ENCODE data around the gene ABCC5.

The ABCC5 gene

GRCh38 chr3:183906234-183906921 is 111.3 kb downstream of the ABCC5 start:
- peaks cover 14 to 47% of the 10 kb centered on the region in 2 experiments for H3K27me3 ChIP-seq (ENCODE audit: control insufficient read depth in 1 of 2, insufficient read depth in 1 of 2, low read length in 2 of 2)
- 82% methylated on average over 9 of the region's 13 CpGs for WGBS
- H2BK15ac ChIP-seq (ENCODE audit: low read depth, poor library complexity, severe bottlenecking) = no peak overlapping the region
- no peak overlapping the region for H4K91ac ChIP-seq (ENCODE audit: low read length)
- H3K23ac ChIP-seq (ENCODE audit: low read length in 2 of 2) = no peak overlapping the region
- no peak overlapping the region for H2BK5ac ChIP-seq (ENCODE audit: low read depth, low read length, poor library complexity, severe bottlenecking)
- H3K9me3 ChIP-seq (ENCODE audit: control insufficient read depth, low read length) = no peaks in the 10 kb centered on the region
- no peak overlapping the region for H3K4me3 ChIP-seq (ENCODE audit: insufficient read depth in 1 of 2, low read depth in 1 of 2, low read length in 2 of 2)
- no peak overlapping the region for H3K27ac ChIP-seq (ENCODE audit: low read length, poor library complexity, severe bottlenecking)
- no peak overlapping the region for H2AK5ac ChIP-seq (ENCODE audit: low read length, severe bottlenecking)
- no peak overlapping the region for H3K14ac ChIP-seq (ENCODE audit: low read length in 2 of 2)
- no peak overlapping the region for H2BK12ac ChIP-seq (ENCODE audit: low read length in 2 of 2)
- H2AFZ ChIP-seq (ENCODE audit: low read depth, low read length) = no peak overlapping the region
- no peaks in the 10 kb centered on the region for H3K4me1 ChIP-seq (ENCODE audit: control insufficient read depth, insufficient read depth, low read depth, low read length)
- no peak overlapping the region for H3K4me2 ChIP-seq (ENCODE audit: low read length, poor library complexity, severe bottlenecking)
- DNase-seq = no peak
- H3K9ac ChIP-seq (ENCODE audit: low read length) = no peak overlapping the region
- H3K4ac ChIP-seq (ENCODE audit: low read depth in 1 of 2, low read length in 2 of 2) = no peak overlapping the region
- no peak overlapping the region for H3K18ac ChIP-seq (ENCODE audit: low read depth in 1 of 2, low read length in 2 of 2)
- H3K79me1 ChIP-seq (replicated peaks; ENCODE audit: low read length, poor library complexity, severe bottlenecking) = no peaks in the 10 kb centered on the region
- H2BK120ac ChIP-seq (ENCODE audit: low read depth, low read length) = no peak overlapping the region
- no peaks in the 10 kb centered on the region for H3K36me3 ChIP-seq (ENCODE audit: control insufficient read depth in 1 of 2, insufficient read depth in 2 of 2, low read depth in 1 of 2, low read length in 2 of 2)
- no peak overlapping the region for H4K8ac ChIP-seq (ENCODE audit: low read length)

GRCh38 chr3:183904833-183905780 is 112.6 kb downstream of the ABCC5 start:
- no peak overlapping the region for H2BK12ac ChIP-seq (ENCODE audit: low read length in 2 of 2)
- H3K4me1 ChIP-seq (ENCODE audit: control insufficient read depth, insufficient read depth, low read depth, low read length) = no peaks in the 10 kb centered on the region
- H3K36me3 ChIP-seq (ENCODE audit: control insufficient read depth in 1 of 2, insufficient read depth in 2 of 2, low read depth in 1 of 2, low read length in 2 of 2) = no peaks in the 10 kb centered on the region
- WGBS = 81% methylated on average over 14 of the region's 14 CpGs
- no peak overlapping the region for H3K18ac ChIP-seq (ENCODE audit: low read depth in 1 of 2, low read length in 2 of 2)
- no peak overlapping the region for H2BK5ac ChIP-seq (ENCODE audit: low read depth, low read length, poor library complexity, severe bottlenecking)
- no peak overlapping the region for H2BK120ac ChIP-seq (ENCODE audit: low read depth, low read length)
- H2AK5ac ChIP-seq (ENCODE audit: low read length, severe bottlenecking) = no peak overlapping the region
- no peak overlapping the region for H2AFZ ChIP-seq (ENCODE audit: low read depth, low read length)
- H4K8ac ChIP-seq (ENCODE audit: low read length) = peak overlapping the region; percentile 4
- no peak overlapping the region for H3K23ac ChIP-seq (ENCODE audit: low read length in 2 of 2)
- no peak overlapping the region for H3K4me2 ChIP-seq (ENCODE audit: low read length, poor library complexity, severe bottlenecking)
- H3K14ac ChIP-seq (ENCODE audit: low read length in 2 of 2) = no peak overlapping the region
- DNase-seq = no peak
- peaks cover 1 to 44% of the 10 kb centered on the region in 2 experiments for H3K27me3 ChIP-seq (ENCODE audit: control insufficient read depth in 1 of 2, insufficient read depth in 1 of 2, low read length in 2 of 2)
- H3K4ac ChIP-seq (ENCODE audit: low read depth in 1 of 2, low read length in 2 of 2) = no peak overlapping the region
- H3K4me3 ChIP-seq (ENCODE audit: insufficient read depth in 1 of 2, low read depth in 1 of 2, low read length in 2 of 2) = no peak overlapping the region
- H3K9me3 ChIP-seq (ENCODE audit: control insufficient read depth, low read length) = no peaks in the 10 kb centered on the region
- no peak overlapping the region for H2BK15ac ChIP-seq (ENCODE audit: low read depth, poor library complexity, severe bottlenecking)
- H4K91ac ChIP-seq (ENCODE audit: low read length) = no peak overlapping the region
- no peaks in the 10 kb centered on the region for H3K79me1 ChIP-seq (replicated peaks; ENCODE audit: low read length, poor library complexity, severe bottlenecking)
- no peak overlapping the region for H3K27ac ChIP-seq (ENCODE audit: low read length, poor library complexity, severe bottlenecking)
- H3K9ac ChIP-seq (ENCODE audit: low read length) = no peak overlapping the region

- Histone ChIP-seq H2BK15ac (ENCODE audit: low read depth, poor library complexity, severe bottlenecking) (no peak overlapping the region), H3K79me1 (replicated peaks; ENCODE audit: low read length, poor library complexity, severe bottlenecking) (no peaks in the 10 kb centered on the region), H3K23ac (ENCODE audit: low read length in 2 of 2) (no peak overlapping the region), H3K4me3 (ENCODE audit: insufficient read depth in 1 of 2, low read depth in 1 of 2, low read length in 2 of 2) (no peak overlapping the region), H3K4ac (ENCODE audit: low read depth in 1 of 2, low read length in 2 of 2) (no peak overlapping the region), H4K8ac (ENCODE audit: low read length) (no peak overlapping the region), H2BK120ac (ENCODE audit: low read depth, low read length) (no peak overlapping the region), H3K4me2 (ENCODE audit: low read length, poor library complexity, severe bottlenecking) (no peak overlapping the region), H3K27me3 (ENCODE audit: control insufficient read depth in 1 of 2, insufficient read depth in 1 of 2, low read length in 2 of 2) (peaks cover 38 to 55% of the 10 kb centered on the region in 2 experiments), H3K9me3 (ENCODE audit: control insufficient read depth, low read length) (no peaks in the 10 kb centered on the region), H2BK12ac (ENCODE audit: low read length in 2 of 2) (no peak overlapping the region), H2BK5ac (ENCODE audit: low read depth, low read length, poor library complexity, severe bottlenecking) (no peak overlapping the region), H3K36me3 (ENCODE audit: control insufficient read depth in 1 of 2, insufficient read depth in 2 of 2, low read depth in 1 of 2, low read length in 2 of 2) (no peaks in the 10 kb centered on the region), H3K14ac (ENCODE audit: low read length in 2 of 2) (no peak overlapping the region), H3K27ac (ENCODE audit: low read length, poor library complexity, severe bottlenecking) (no peak overlapping the region), H2AFZ (ENCODE audit: low read depth, low read length) (no peak overlapping the region), H4K91ac (ENCODE audit: low read length) (no peak overlapping the region), H2AK5ac (ENCODE audit: low read length, severe bottlenecking) (no peak overlapping the region), H3K9ac (ENCODE audit: low read length) (no peak overlapping the region), H3K4me1 (ENCODE audit: control insufficient read depth, insufficient read depth, low read depth, low read length) (no peaks in the 10 kb centered on the region), H3K18ac (ENCODE audit: low read depth in 1 of 2, low read length in 2 of 2) (no peak overlapping the region)
- DNase-seq = no peak
- 76% methylated on average over 11 of the region's 11 CpGs for WGBS
Measured at GRCh38 chr3:183898028-183898431, 119.7 kb downstream of the ABCC5 start.

- H2AK5ac ChIP-seq (ENCODE audit: low read length, severe bottlenecking) = no peak overlapping the region
- H2AFZ ChIP-seq (ENCODE audit: low read depth, low read length) = no peak overlapping the region
- H4K8ac ChIP-seq (ENCODE audit: low read length) = no peak overlapping the region
- no peak overlapping the region for H2BK15ac ChIP-seq (ENCODE audit: low read depth, poor library complexity, severe bottlenecking)
- H3K14ac ChIP-seq (ENCODE audit: low read length in 2 of 2) = no peak overlapping the region
- no peak overlapping the region for H3K4ac ChIP-seq (ENCODE audit: low read depth in 1 of 2, low read length in 2 of 2)
- no peak overlapping the region for H3K27ac ChIP-seq (ENCODE audit: low read length, poor library complexity, severe bottlenecking)
- no peaks in the 10 kb centered on the region for H3K36me3 ChIP-seq (ENCODE audit: control insufficient read depth in 1 of 2, insufficient read depth in 2 of 2, low read depth in 1 of 2, low read length in 2 of 2)
- H3K79me1 ChIP-seq (replicated peaks; ENCODE audit: low read length, poor library complexity, severe bottlenecking) = no peaks in the 10 kb centered on the region
- DNase-seq = no peak
- H3K27me3 ChIP-seq (ENCODE audit: control insufficient read depth in 1 of 2, insufficient read depth in 1 of 2, low read length in 2 of 2) = peaks cover 42 to 59% of the 10 kb centered on the region in 2 experiments
- H3K18ac ChIP-seq (ENCODE audit: low read depth in 1 of 2, low read length in 2 of 2) = no peak overlapping the region
- H2BK12ac ChIP-seq (ENCODE audit: low read length in 2 of 2) = no peak overlapping the region
- no peak overlapping the region for H3K9ac ChIP-seq (ENCODE audit: low read length)
- H3K23ac ChIP-seq (ENCODE audit: low read length in 2 of 2) = no peak overlapping the region
- H2BK120ac ChIP-seq (ENCODE audit: low read depth, low read length) = no peak overlapping the region
- no peak overlapping the region for H3K4me3 ChIP-seq (ENCODE audit: insufficient read depth in 1 of 2, low read depth in 1 of 2, low read length in 2 of 2)
- no peak overlapping the region for H2BK5ac ChIP-seq (ENCODE audit: low read depth, low read length, poor library complexity, severe bottlenecking)
- 76% methylated on average over 4 of the region's 4 CpGs for WGBS
- no peak overlapping the region for H3K4me2 ChIP-seq (ENCODE audit: low read length, poor library complexity, severe bottlenecking)
- no peak overlapping the region for H4K91ac ChIP-seq (ENCODE audit: low read length)
- no peaks in the 10 kb centered on the region for H3K4me1 ChIP-seq (ENCODE audit: control insufficient read depth, insufficient read depth, low read depth, low read length)
- no peaks in the 10 kb centered on the region for H3K9me3 ChIP-seq (ENCODE audit: control insufficient read depth, low read length)
Measured at GRCh38 chr3:183897606-183898005, 120.1 kb downstream of the ABCC5 start.
